Activated CD4-positive, alpha-beta T cell treated with anti-CD3 and anti-CD28 coated beads, Interleukin-2, Interleukin-6, amounts not matched to agents 100 ng/mL and 50 ng/mL, durations not matched to agents 16 hours and 8 hours (primary cell): ENCODE data around the gene ATP5F1E.
"Not testable (repeated sequence)": the region's sequence is repeated elsewhere in the genome, so short reads cannot be mapped to it uniquely, and the experiment has no call there.

ENCODE experiments used
- DNase-seq: peaks from one replicate; pipeline ENCODE4 v3.0.0-alpha.2; 2020

ATP5F1E gene

GRCh38 chr20:58987790-58988564 lies 44.2 kb downstream of the ATP5F1E start:
- DNase-seq, result no peak

- peak; percentile 29 for DNase-seq
Measured at GRCh38 chr20:58986968-58987517, 45.1 kb downstream of the ATP5F1E start.

GRCh38 chr20:58986286-58986967 lies 45.7 kb downstream of the ATP5F1E start:
- no peak for DNase-seq

GRCh38 chr20:58985656-58986055 lies 46.5 kb downstream of the ATP5F1E start:
- no peak for DNase-seq

GRCh38 chr20:58984691-58985090 lies 47.4 kb downstream of the ATP5F1E start:
- no peak for DNase-seq

- DNase-seq, result not testable (repeated sequence)
Measured at GRCh38 chr20:58983115-58983468, 49.0 kb downstream of the ATP5F1E start.

GRCh38 chr20:58982406-58983114 lies 49.6 kb downstream of the ATP5F1E start:
- peak; percentile 46 for DNase-seq

GRCh38 chr20:58981628-58982364 lies 50.3 kb downstream of the ATP5F1E start:
- DNase-seq, result peak; percentile 38

- peak; percentile 94 for DNase-seq
Measured at GRCh38 chr20:58980711-58981627, 51.2 kb downstream of the ATP5F1E start, which contains the start of gene NELFCD. Gene NELFCD, plus strand, starts transcription at chr20:58981256. Its CDS starts 54 bp downstream, at chr20:58981310.

GRCh38 chr20:58978351-58979190 lies 53.6 kb downstream of the ATP5F1E start:
- DNase-seq, result no peak

- DNase-seq, result no peak
Measured at GRCh38 chr20:58976061-58976730, 55.9 kb downstream of the ATP5F1E start.
